ENCODE data around the gene PROX2. TPM values are rescaled to one million over a fixed set of nuclear protein-coding genes. Genes with fewer than 3 reads are reported as not detected.

PROX2 gene
- total and polyA plus RNA-seq, 7 experiments from 2014 or later: 0.05 to 0.54 (median 0.10) TPM; not detected in 3

DNA sequence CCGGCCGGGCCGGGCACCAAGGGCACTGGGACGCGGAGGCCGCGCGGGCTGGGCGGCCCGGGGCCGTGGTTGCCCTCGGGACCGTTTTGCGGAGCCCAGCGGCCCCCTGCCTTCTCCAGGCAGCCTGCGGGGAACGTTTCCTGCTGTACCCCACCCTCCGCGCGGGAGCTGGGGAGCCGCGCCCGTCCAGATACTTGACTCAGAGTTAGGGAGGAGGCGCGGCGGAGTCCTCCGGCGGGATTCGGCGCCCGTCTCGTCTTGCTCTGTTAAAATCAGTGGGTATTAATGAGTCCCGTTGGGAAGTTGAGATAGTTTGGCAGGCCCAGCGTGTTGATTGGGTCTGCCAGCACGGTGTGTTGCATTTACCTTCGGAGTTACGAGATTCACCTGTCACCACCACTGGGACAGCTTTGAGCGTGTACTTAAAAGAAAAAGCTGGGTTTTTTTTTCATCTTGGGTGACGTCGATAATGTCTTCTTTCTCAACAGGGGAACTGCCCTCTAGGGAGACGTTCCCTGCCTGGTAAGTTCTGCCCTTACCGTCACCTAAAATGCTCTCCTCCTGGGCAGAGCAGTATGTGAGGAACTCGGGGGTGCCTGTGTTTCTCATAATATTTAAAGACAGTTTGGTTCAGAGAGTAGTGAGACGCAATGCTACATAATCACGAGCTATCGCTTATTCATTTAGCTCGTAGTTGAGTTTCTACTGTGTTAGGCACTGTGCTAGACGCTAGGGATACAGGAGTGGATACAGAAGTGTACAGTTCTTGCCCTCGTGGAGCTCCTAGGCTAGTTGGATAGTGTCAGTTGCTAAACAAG is 6.4 kb upstream of the PROX2 start:
- Mint-ChIP-seq H3K27ac (peak overlapping the region; percentile 96 to 100 (median 99)), H3K27me3 (no peaks in the 10 kb centered on the region), H3K9me3 (no peaks in the 10 kb centered on the region), H3K4me3 (peak overlapping the region; percentile 94 to 100 (median 98)), H3K36me3 (peaks cover 0 to 14% (median 6%) of the 10 kb centered on the region in 5 donors), H3K4me1 (peaks cover 48 to 82% (median 71%) of the 10 kb centered on the region in 7 donors)
- H3K4me3 ChIP-seq (ENCODE audit: low read length): peak overlapping the region; percentile 77
- ChIA-PET POLR2A (interaction anchor here (0.8 to 6.8 kb wide), 16 partner anchors 10 to 264 kb away, joined by 3 to 52 read pairs (median 4); partner anchors contain the start of gene RPS6KL1), CTCF (interaction anchor here (0.7 to 9.0 kb wide), 5 partner anchors 14 to 216 kb away, joined by 3 to 50 read pairs (median 6); no protein-coding TSS in a partner anchor)
- DNase-seq (peak in 7 of 9 donors; percentile 64 to 82 (median 73)), ATAC-seq (peak; percentile 72)
- H3K27ac ChIP-seq (ENCODE audit: low read depth, low read length): peak overlapping the region; percentile 91
- peaks cover 30 to 34% of the 10 kb centered on the region in 2 donors for H3K4me1 ChIP-seq (ENCODE audit: control insufficient read depth in 2 of 2, insufficient read depth in 2 of 2, low read length in 2 of 2)
- intact Hi-C loops (cut with micrococcal nuclease): loop anchor here (1.0 to 5.0 kb wide), 5 partner anchors 21 to 295 kb away; partner anchors contain the start of genes AREL1 (in 1 of the 2), EIF2B2 (in 1 of the 2), FCF1 (in 1 of the 2) and TMED10 (in 1 of the 2)
- peaks cover 0 to 9% (median 0%) of the 10 kb centered on the region in 3 experiments for H3K36me3 ChIP-seq (ENCODE audit: control insufficient read depth in 2 of 3, insufficient read depth in 3 of 3, low read length in 3 of 3)
- no peaks in the 10 kb centered on the region for H3K9me3 ChIP-seq (ENCODE audit: control insufficient read depth in 2 of 3, low read length in 3 of 3)
- no peaks in the 10 kb centered on the region for H3K27me3 ChIP-seq (ENCODE audit: control insufficient read depth in 2 of 2, insufficient read depth in 2 of 2, low read length in 2 of 2)

- no peaks in the 10 kb centered on the region for H3K9me3 Mint-ChIP-seq
- H3K27me3 ChIP-seq (ENCODE audit: control insufficient read depth in 2 of 2, insufficient read depth in 2 of 2, low read length in 2 of 2): no peaks in the 10 kb centered on the region
- no peaks in the 10 kb centered on the region for H3K27me3 Mint-ChIP-seq
- peak within 1 kb of the TSS; percentile 91 for H3K27ac ChIP-seq (ENCODE audit: low read depth, low read length)
- intact Hi-C loops (cut with micrococcal nuclease): loop anchor here (1.0 to 5.0 kb wide), 10 partner anchors 15 to 368 kb away; partner anchors contain the start of genes EIF2B2 (in 2 of the 2), AREL1 (in 1 of the 2), FCF1 (in 1 of the 2) and RPS6KL1 (in 1 of the 2)
- peaks cover 31 to 35% of the 10 kb centered on the region in 2 donors for H3K4me1 ChIP-seq (ENCODE audit: control insufficient read depth in 2 of 2, insufficient read depth in 2 of 2, low read length in 2 of 2)
- peak within 1 kb of the TSS; percentile 96 to 100 (median 99) for H3K27ac Mint-ChIP-seq
- POLR2A ChIA-PET: interaction anchor here (0.6 to 6.8 kb wide), 12 partner anchors 10 to 263 kb away, joined by 3 to 52 read pairs (median 4); partner anchors contain the start of gene RPS6KL1
- peak within 1 kb of the TSS; percentile 94 to 100 (median 98) for H3K4me3 Mint-ChIP-seq
- peaks cover 0 to 9% (median 0%) of the 10 kb centered on the region in 3 experiments for H3K36me3 ChIP-seq (ENCODE audit: control insufficient read depth in 2 of 3, insufficient read depth in 3 of 3, low read length in 3 of 3)
- peak within 1 kb of the TSS; percentile 77 for H3K4me3 ChIP-seq (ENCODE audit: low read length)
- peak; percentile 91 for ATAC-seq
- no peaks in the 10 kb centered on the region for H3K9me3 ChIP-seq (ENCODE audit: control insufficient read depth in 2 of 3, low read length in 3 of 3)
- H3K36me3 Mint-ChIP-seq: peaks cover 0 to 13% (median 6%) of the 10 kb centered on the region in 5 donors
- DNase-seq: peak; percentile 74 to 94 (median 81)
- H3K4me1 Mint-ChIP-seq: peaks cover 49 to 82% (median 72%) of the 10 kb centered on the region in 7 donors
- CTCF ChIA-PET: interaction anchor here (1.8 to 9.0 kb wide), 4 partner anchors 14 to 25 kb away, joined by 6 to 68 read pairs (median 36); no protein-coding TSS in a partner anchor
Observed at GRCh38 chr14:74881431-74882102, 5.6 kb upstream of the PROX2 start, which contains the start of gene DLST. Gene DLST, plus strand, starts transcription at chr14:74881916. Its CDS starts 38 bp downstream, at chr14:74881954.

GRCh38 chr14:74879427-74880182 is 3.7 kb upstream of the PROX2 start:
- CTCF ChIA-PET: interaction anchor here (0.7 to 9.0 kb wide), 5 partner anchors 10 to 246 kb away, joined by 5 to 68 read pairs (median 7); no protein-coding TSS in a partner anchor
- Histone ChIP-seq H3K27ac (ENCODE audit: low read depth, low read length) (peak overlapping the region; percentile 30), H3K9me3 (ENCODE audit: control insufficient read depth in 2 of 3, low read length in 3 of 3) (no peaks in the 10 kb centered on the region), H3K36me3 (ENCODE audit: control insufficient read depth in 2 of 3, insufficient read depth in 3 of 3, low read length in 3 of 3) (peaks cover 0 to 9% (median 0%) of the 10 kb centered on the region in 3 experiments), H3K27me3 (ENCODE audit: control insufficient read depth in 2 of 2, insufficient read depth in 2 of 2, low read length in 2 of 2) (no peaks in the 10 kb centered on the region), H3K4me1 (ENCODE audit: control insufficient read depth in 2 of 2, insufficient read depth in 2 of 2, low read length in 2 of 2) (peaks cover 38 to 41% of the 10 kb centered on the region in 2 donors), H3K4me3 (ENCODE audit: low read length) (no peak overlapping the region)
- Mint-ChIP-seq H3K27me3 (no peaks in the 10 kb centered on the region), H3K4me3 (peak overlapping the region in 9 of 10 donors; percentile 15 to 97 (median 55)), H3K27ac (peak overlapping the region in 8 of 9 donors; percentile 55 to 99 (median 76)), H3K36me3 (peaks cover 0 to 7% (median 4%) of the 10 kb centered on the region in 5 donors), H3K9me3 (no peaks in the 10 kb centered on the region), H3K4me1 (peaks cover 45 to 77% (median 67%) of the 10 kb centered on the region in 7 donors)
- ATAC-seq (no peak), DNase-seq (no peak)
- POLR2A ChIA-PET: interaction anchor here (1.1 to 6.8 kb wide), 5 partner anchors 8 to 17 kb away, joined by 3 to 52 read pairs (median 20); no protein-coding TSS in a partner anchor
- intact Hi-C loops (cut with micrococcal nuclease): loop anchor here (2.0 to 5.0 kb wide), 4 partner anchors 13 to 298 kb away; partner anchors contain the start of genes AREL1 (in 1 of the 2), EIF2B2 (in 1 of the 2), FCF1 (in 1 of the 2) and TMED10 (in 1 of the 2)

DNA sequence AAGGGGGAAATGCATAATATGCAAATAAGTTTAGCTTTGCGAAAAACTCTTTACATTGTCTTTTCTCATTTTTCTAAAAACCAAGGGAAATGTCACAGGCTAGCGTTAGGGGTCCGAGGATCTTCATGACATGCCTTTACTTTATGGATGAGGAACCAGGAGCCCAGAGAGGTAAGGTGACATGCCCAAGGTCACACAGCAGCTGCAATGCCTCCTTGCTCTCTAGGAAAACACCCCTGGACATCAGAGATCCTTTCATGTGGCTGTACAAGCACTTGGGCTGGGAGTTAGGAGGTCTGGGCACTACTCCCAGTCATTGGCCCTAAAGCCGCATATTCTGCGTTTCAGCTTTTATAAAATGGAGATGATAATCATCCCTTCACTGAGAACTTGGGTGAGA is 741 bp downstream of the PROX2 start:
- Histone ChIP-seq H3K27ac (ENCODE audit: low read depth, low read length) (no peak overlapping the region), H3K9me3 (ENCODE audit: control insufficient read depth in 2 of 3, low read length in 3 of 3) (no peaks in the 10 kb centered on the region), H3K4me1 (ENCODE audit: control insufficient read depth in 2 of 2, insufficient read depth in 2 of 2, low read length in 2 of 2) (peaks cover 13% of the 10 kb centered on the region in 2 donors), H3K36me3 (ENCODE audit: control insufficient read depth in 2 of 3, insufficient read depth in 3 of 3, low read length in 3 of 3) (no peaks in the 10 kb centered on the region), H3K27me3 (ENCODE audit: control insufficient read depth in 2 of 2, insufficient read depth in 2 of 2, low read length in 2 of 2) (no peaks in the 10 kb centered on the region), H3K4me3 (ENCODE audit: low read length) (no peak overlapping the region)
- ATAC-seq: no peak
- intact Hi-C loops (cut with micrococcal nuclease): no loop called here
- Mint-ChIP-seq H3K27me3 (peaks cover 0 to 2% (median 0%) of the 10 kb centered on the region in 5 donors), H3K4me1 (peaks cover 21 to 43% (median 36%) of the 10 kb centered on the region in 7 donors), H3K36me3 (no peaks in the 10 kb centered on the region), H3K4me3 (peak overlapping the region in 5 of 10 donors; percentile 7 to 64 (median 61)), H3K9me3 (no peaks in the 10 kb centered on the region), H3K27ac (peak overlapping the region in 4 of 9 donors; percentile 20 to 82 (median 55))
- no peak for DNase-seq
- ChIA-PET POLR2A (interaction anchor here (1.1 to 1.3 kb wide), 2 partner anchors 8 to 19 kb away, joined by 3 to 5 read pairs; no protein-coding TSS in a partner anchor), CTCF (interaction anchor here (1.0 to 7.5 kb wide), 4 partner anchors 14 to 32 kb away, joined by 3 to 68 read pairs (median 5); no protein-coding TSS in a partner anchor)

GRCh38 chr14:74871819-74872218 is 4.1 kb downstream of the PROX2 start:
- Histone ChIP-seq H3K27ac (ENCODE audit: low read depth, low read length) (no peak overlapping the region), H3K9me3 (ENCODE audit: control insufficient read depth in 2 of 3, low read length in 3 of 3) (no peaks in the 10 kb centered on the region), H3K4me3 (ENCODE audit: low read length) (no peak overlapping the region), H3K36me3 (ENCODE audit: control insufficient read depth in 2 of 3, insufficient read depth in 3 of 3, low read length in 3 of 3) (no peaks in the 10 kb centered on the region), H3K27me3 (ENCODE audit: control insufficient read depth in 2 of 2, insufficient read depth in 2 of 2, low read length in 2 of 2) (no peaks in the 10 kb centered on the region), H3K4me1 (ENCODE audit: control insufficient read depth in 2 of 2, insufficient read depth in 2 of 2, low read length in 2 of 2) (peaks cover 22 to 25% of the 10 kb centered on the region in 2 donors)
- no peak overlapping the region for H3K27ac Mint-ChIP-seq
- ChIA-PET CTCF (interaction anchor here (1.3 to 4.5 kb wide), 2 partner anchors 10 to 33 kb away, joined by 5 to 35 read pairs; no protein-coding TSS in a partner anchor), POLR2A (interaction anchor here (0.6 to 4.0 kb wide), 4 partner anchors 8 to 215 kb away, joined by 3 to 30 read pairs (median 3); partner anchors contain the start of gene DLST)
- DNase-seq (no peak), ATAC-seq (no peak)
- H3K9me3 Mint-ChIP-seq: no peaks in the 10 kb centered on the region
- H3K4me3 Mint-ChIP-seq: no peak overlapping the region
- intact Hi-C loops (cut with micrococcal nuclease): no loop called here
- no peaks in the 10 kb centered on the region for H3K36me3 Mint-ChIP-seq
- H3K4me1 Mint-ChIP-seq: peaks cover 25 to 41% (median 34%) of the 10 kb centered on the region in 7 donors
- H3K27me3 Mint-ChIP-seq: peaks cover 0 to 2% (median 0%) of the 10 kb centered on the region in 5 donors
